GM12878 (cell line): Measurements from ENCODE around the gene COL4A4.

Source experiments
- ESRRA ChIP-seq: IDR thresholded peaks from 2 replicates; pipeline ENCODE4 v1.6.1; 2012; ENCODE audit warnings: mild to moderate bottlenecking, low read length, improper control_type of control experiment
- EZH2 ChIP-seq: IDR thresholded peaks from 2 replicates; pipeline ENCODE4 v1.6.1; 2012; ENCODE audit warnings: low read depth, mild to moderate bottlenecking, control low read depth, inconsistent platforms, low read length, borderline replicate concordance; ENCODE audit not compliant: control insufficient read depth
- GABPA ChIP-seq: IDR thresholded peaks from 2 replicates; pipeline ENCODE4 v1.6.1; 2014; ENCODE audit warnings: antibody characterized with exemption, low read depth, mild to moderate bottlenecking, inconsistent platforms
- IRF3 ChIP-seq: fragments of 450-650 bp; IDR thresholded peaks from 2 replicates; pipeline ENCODE4 v1.6.1; 2014; ENCODE audit warnings: mild to moderate bottlenecking
- NKRF ChIP-seq: fragments of 450-650 bp; conservative IDR thresholded peaks from 2 replicates; pipeline ENCODE4 v1.6.1; 2017; ENCODE audit warnings: mild to moderate bottlenecking, moderate library complexity
- POLR2A ChIP-seq: IDR thresholded peaks from 2 replicates; pipeline ENCODE4 v1.6.1; 2011; ENCODE audit warnings: low read depth, mild to moderate bottlenecking, low read length
- RFX5 ChIP-seq: IDR thresholded peaks from 2 replicates; pipeline ENCODE4 v1.6.1; 2011; ENCODE audit warnings: low read depth, low read length, improper control_type of control experiment
- TAF1 ChIP-seq: IDR thresholded peaks from 2 replicates; pipeline ENCODE4 v1.6.1; 2011; ENCODE audit warnings: mild to moderate bottlenecking, low read depth, low read length, borderline replicate concordance
- TBL1XR1 ChIP-seq: IDR thresholded peaks from 2 replicates; pipeline ENCODE4 v1.6.1; 2012; ENCODE audit warnings: low read depth, low read length, improper control_type of control experiment
- TF ChIP-seq, protein P1 (sequence below): IDR thresholded peaks from 2 replicates; pipeline ENCODE4 v1.6.1; 2012; ENCODE audit warnings: low read depth, low read length, improper control_type of control experiment
- TF ChIP-seq, protein P2 (sequence below): IDR thresholded peaks from 2 replicates; pipeline ENCODE4 v1.6.1; 2012; ENCODE audit warnings: improper control_type of control experiment, low read depth, low read length; ENCODE audit not compliant: insufficient replicate concordance
- TF ChIP-seq, protein P3 (sequence below), 3 experiments: IDR thresholded peaks in 2 of 3; conservative IDR thresholded peaks in 1 of 3; 2 replicates each; pipeline ENCODE4 v1.5.1; 2011; ENCODE audit warnings: low read depth in 3 of 3, low read length in 3 of 3, mild to moderate bottlenecking in 3 of 3, control low read depth in 2 of 3, moderate library complexity in 2 of 3, inconsistent platforms in 1 of 3, mixed read lengths in 1 of 3; ENCODE audit not compliant: control insufficient read depth in 2 of 3, insufficient read depth in 1 of 3; ENCODE audit errors: extremely low read depth in 1 of 3
- TF ChIP-seq, protein P4 (sequence below): IDR thresholded peaks from 2 replicates; pipeline ENCODE4 v1.6.1; 2012; ENCODE audit warnings: mild to moderate bottlenecking, low read depth, low read length
- TF ChIP-seq, protein P5 (sequence below): fragments of 450-650 bp; IDR thresholded peaks from 2 replicates; pipeline ENCODE4 v1.6.1; 2017; ENCODE audit warnings: mild to moderate bottlenecking

DNA sequence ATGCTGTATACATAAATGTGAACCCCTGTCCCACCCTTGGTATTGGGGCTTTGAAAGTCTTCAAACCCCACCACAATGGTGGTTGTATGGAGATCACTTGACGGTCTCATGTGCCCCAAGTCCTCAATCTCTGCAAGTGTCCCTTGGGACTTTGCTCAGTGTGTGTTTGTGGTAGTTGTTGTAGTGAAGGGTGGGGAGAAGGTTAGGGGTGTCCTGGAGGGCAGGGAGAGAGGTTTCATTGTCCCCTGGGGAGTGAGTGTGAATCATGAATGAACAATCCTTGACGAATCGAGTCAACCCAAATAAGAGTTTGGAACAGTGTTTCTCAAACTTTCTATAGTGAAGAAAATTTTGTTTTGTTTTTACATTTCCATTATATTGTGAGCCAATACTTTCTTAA, 28.5 kb upstream of the COL4A4 start:
- TF ChIP-seq EZH2: no peak
- TF ChIP-seq, protein P1, sequence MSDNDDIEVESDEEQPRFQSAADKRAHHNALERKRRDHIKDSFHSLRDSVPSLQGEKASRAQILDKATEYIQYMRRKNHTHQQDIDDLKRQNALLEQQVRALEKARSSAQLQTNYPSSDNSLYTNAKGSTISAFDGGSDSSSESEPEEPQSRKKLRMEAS: no peak
- TF ChIP-seq, protein P2, sequence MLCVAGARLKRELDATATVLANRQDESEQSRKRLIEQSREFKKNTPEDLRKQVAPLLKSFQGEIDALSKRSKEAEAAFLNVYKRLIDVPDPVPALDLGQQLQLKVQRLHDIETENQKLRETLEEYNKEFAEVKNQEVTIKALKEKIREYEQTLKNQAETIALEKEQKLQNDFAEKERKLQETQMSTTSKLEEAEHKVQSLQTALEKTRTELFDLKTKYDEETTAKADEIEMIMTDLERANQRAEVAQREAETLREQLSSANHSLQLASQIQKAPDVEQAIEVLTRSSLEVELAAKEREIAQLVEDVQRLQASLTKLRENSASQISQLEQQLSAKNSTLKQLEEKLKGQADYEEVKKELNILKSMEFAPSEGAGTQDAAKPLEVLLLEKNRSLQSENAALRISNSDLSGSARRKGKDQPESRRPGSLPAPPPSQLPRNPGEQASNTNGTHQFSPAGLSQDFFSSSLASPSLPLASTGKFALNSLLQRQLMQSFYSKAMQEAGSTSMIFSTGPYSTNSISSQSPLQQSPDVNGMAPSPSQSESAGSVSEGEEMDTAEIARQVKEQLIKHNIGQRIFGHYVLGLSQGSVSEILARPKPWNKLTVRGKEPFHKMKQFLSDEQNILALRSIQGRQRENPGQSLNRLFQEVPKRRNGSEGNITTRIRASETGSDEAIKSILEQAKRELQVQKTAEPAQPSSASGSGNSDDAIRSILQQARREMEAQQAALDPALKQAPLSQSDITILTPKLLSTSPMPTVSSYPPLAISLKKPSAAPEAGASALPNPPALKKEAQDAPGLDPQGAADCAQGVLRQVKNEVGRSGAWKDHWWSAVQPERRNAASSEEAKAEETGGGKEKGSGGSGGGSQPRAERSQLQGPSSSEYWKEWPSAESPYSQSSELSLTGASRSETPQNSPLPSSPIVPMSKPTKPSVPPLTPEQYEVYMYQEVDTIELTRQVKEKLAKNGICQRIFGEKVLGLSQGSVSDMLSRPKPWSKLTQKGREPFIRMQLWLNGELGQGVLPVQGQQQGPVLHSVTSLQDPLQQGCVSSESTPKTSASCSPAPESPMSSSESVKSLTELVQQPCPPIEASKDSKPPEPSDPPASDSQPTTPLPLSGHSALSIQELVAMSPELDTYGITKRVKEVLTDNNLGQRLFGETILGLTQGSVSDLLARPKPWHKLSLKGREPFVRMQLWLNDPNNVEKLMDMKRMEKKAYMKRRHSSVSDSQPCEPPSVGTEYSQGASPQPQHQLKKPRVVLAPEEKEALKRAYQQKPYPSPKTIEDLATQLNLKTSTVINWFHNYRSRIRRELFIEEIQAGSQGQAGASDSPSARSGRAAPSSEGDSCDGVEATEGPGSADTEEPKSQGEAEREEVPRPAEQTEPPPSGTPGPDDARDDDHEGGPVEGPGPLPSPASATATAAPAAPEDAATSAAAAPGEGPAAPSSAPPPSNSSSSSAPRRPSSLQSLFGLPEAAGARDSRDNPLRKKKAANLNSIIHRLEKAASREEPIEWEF: no peak
- TF ChIP-seq, protein P3, sequence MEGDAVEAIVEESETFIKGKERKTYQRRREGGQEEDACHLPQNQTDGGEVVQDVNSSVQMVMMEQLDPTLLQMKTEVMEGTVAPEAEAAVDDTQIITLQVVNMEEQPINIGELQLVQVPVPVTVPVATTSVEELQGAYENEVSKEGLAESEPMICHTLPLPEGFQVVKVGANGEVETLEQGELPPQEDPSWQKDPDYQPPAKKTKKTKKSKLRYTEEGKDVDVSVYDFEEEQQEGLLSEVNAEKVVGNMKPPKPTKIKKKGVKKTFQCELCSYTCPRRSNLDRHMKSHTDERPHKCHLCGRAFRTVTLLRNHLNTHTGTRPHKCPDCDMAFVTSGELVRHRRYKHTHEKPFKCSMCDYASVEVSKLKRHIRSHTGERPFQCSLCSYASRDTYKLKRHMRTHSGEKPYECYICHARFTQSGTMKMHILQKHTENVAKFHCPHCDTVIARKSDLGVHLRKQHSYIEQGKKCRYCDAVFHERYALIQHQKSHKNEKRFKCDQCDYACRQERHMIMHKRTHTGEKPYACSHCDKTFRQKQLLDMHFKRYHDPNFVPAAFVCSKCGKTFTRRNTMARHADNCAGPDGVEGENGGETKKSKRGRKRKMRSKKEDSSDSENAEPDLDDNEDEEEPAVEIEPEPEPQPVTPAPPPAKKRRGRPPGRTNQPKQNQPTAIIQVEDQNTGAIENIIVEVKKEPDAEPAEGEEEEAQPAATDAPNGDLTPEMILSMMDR (IDR thresholded peaks at IDR 0.05 in 2 of 3, conservative IDR thresholded peaks at IDR 0.05 in 1 of 3; ENCODE audit: control insufficient read depth in 2 of 3, extremely low read depth in 1 of 3, insufficient read depth in 1 of 3, low read depth in 3 of 3, low read length in 3 of 3): no peak
- TF ChIP-seq NKRF: no peak
- TF ChIP-seq TAF1: no peak
- TF ChIP-seq, protein P4, sequence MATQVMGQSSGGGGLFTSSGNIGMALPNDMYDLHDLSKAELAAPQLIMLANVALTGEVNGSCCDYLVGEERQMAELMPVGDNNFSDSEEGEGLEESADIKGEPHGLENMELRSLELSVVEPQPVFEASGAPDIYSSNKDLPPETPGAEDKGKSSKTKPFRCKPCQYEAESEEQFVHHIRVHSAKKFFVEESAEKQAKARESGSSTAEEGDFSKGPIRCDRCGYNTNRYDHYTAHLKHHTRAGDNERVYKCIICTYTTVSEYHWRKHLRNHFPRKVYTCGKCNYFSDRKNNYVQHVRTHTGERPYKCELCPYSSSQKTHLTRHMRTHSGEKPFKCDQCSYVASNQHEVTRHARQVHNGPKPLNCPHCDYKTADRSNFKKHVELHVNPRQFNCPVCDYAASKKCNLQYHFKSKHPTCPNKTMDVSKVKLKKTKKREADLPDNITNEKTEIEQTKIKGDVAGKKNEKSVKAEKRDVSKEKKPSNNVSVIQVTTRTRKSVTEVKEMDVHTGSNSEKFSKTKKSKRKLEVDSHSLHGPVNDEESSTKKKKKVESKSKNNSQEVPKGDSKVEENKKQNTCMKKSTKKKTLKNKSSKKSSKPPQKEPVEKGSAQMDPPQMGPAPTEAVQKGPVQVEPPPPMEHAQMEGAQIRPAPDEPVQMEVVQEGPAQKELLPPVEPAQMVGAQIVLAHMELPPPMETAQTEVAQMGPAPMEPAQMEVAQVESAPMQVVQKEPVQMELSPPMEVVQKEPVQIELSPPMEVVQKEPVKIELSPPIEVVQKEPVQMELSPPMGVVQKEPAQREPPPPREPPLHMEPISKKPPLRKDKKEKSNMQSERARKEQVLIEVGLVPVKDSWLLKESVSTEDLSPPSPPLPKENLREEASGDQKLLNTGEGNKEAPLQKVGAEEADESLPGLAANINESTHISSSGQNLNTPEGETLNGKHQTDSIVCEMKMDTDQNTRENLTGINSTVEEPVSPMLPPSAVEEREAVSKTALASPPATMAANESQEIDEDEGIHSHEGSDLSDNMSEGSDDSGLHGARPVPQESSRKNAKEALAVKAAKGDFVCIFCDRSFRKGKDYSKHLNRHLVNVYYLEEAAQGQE: no peak
- TF ChIP-seq TBL1XR1: no peak
- no peak for TF ChIP-seq ESRRA
- TF ChIP-seq POLR2A: no peak
- no peak for TF ChIP-seq RFX5
- no peak for TF ChIP-seq GABPA
- no peak for TF ChIP-seq IRF3
- TF ChIP-seq, protein P5, sequence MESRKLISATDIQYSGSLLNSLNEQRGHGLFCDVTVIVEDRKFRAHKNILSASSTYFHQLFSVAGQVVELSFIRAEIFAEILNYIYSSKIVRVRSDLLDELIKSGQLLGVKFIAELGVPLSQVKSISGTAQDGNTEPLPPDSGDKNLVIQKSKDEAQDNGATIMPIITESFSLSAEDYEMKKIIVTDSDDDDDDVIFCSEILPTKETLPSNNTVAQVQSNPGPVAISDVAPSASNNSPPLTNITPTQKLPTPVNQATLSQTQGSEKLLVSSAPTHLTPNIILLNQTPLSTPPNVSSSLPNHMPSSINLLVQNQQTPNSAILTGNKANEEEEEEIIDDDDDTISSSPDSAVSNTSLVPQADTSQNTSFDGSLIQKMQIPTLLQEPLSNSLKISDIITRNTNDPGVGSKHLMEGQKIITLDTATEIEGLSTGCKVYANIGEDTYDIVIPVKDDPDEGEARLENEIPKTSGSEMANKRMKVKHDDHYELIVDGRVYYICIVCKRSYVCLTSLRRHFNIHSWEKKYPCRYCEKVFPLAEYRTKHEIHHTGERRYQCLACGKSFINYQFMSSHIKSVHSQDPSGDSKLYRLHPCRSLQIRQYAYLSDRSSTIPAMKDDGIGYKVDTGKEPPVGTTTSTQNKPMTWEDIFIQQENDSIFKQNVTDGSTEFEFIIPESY: no peak
